GM23248 (cell line): ENCODE measurements around the gene AMN1. TPM values are rescaled to one million over a fixed set of nuclear protein-coding genes. Genes with fewer than 3 reads are reported as not detected.
"Not testable (repeated sequence)": the region's sequence is repeated elsewhere in the genome, so short reads cannot be mapped to it uniquely, and the experiment has no call there.

Experiments used
- DNase-seq: peaks from one replicate; pipeline ENCODE4 v3.0.0-alpha.2; 2015
- H2AFZ ChIP-seq: fragments of 200-600 bp; sonication (generic); 2 replicates; pipeline ENCODE4 v1.6.1; 2016; ENCODE audit warnings: antibody characterized with exemption
- H3F3A ChIP-seq: fragments of 200-600 bp; sonication (generic); 2 replicates; pipeline ENCODE4 v1.6.1; 2016; ENCODE audit warnings: mild to moderate bottlenecking, antibody characterized with exemption, mixed run types; ENCODE audit not compliant: insufficient read depth
- H3K27ac ChIP-seq: fragments of 200-600 bp; sonication (generic); 2 replicates; pipeline ENCODE4 v1.5.1; 2016; ENCODE audit warnings: mild to moderate bottlenecking
- H3K27me3 ChIP-seq: fragments of 200-600 bp; sonication (generic); replicated peaks from 2 replicates; pipeline ENCODE4 v1.6.1; 2016; ENCODE audit warnings: mild to moderate bottlenecking; ENCODE audit not compliant: insufficient read depth
- H3K36me3 ChIP-seq: fragments of 200-600 bp; sonication (generic); 2 replicates; pipeline ENCODE4 v1.6.1; 2016; ENCODE audit warnings: low read depth, mild to moderate bottlenecking
- H3K4me1 ChIP-seq: fragments of 200-600 bp; sonication (generic); 2 replicates; pipeline ENCODE4 v1.6.1; 2016; ENCODE audit warnings: mild to moderate bottlenecking; ENCODE audit not compliant: insufficient read depth
- H3K4me2 ChIP-seq: fragments of 200-600 bp; sonication (generic); one replicate; pipeline ENCODE4 v1.6.1; 2016; ENCODE audit warnings: mild to moderate bottlenecking; ENCODE audit not compliant: unreplicated experiment
- H3K4me3 ChIP-seq: fragments of 200-600 bp; sonication (generic); 2 replicates; pipeline ENCODE4 v1.5.1; 2016; ENCODE audit warnings: mild to moderate bottlenecking
- H3K79me2 ChIP-seq: fragments of 200-600 bp; sonication (generic); 2 replicates; pipeline ENCODE4 v1.6.1; 2016; ENCODE audit warnings: mild to moderate bottlenecking; ENCODE audit not compliant: insufficient read depth
- H3K9ac ChIP-seq: fragments of 200-600 bp; sonication (generic); 2 replicates; pipeline ENCODE4 v1.6.1; 2016; ENCODE audit warnings: mild to moderate bottlenecking
- H3K9me2 ChIP-seq: fragments of 200-600 bp; sonication (generic); 2 replicates; pipeline ENCODE4 v1.6.1; 2016; ENCODE audit warnings: mixed run types, mild to moderate bottlenecking, moderate library complexity; ENCODE audit not compliant: insufficient read depth
- H3K9me3 ChIP-seq: fragments of 200-600 bp; sonication (generic); one replicate; pipeline ENCODE4 v1.6.1; 2017; ENCODE audit warnings: low read depth
- H4K20me1 ChIP-seq: fragments of 200-600 bp; sonication (generic); 2 replicates; pipeline ENCODE4 v1.6.0; 2016; ENCODE audit not compliant: insufficient read depth
- EZH2 ChIP-seq: fragments of 200-600 bp; sonication (generic); IDR thresholded peaks from 2 replicates; pipeline ENCODE4 v1.6.1; 2018; ENCODE audit warnings: antibody characterized with exemption, mild to moderate bottlenecking; ENCODE audit not compliant: insufficient read depth, poor library complexity, severe bottlenecking
- EZH2phosphoT487 ChIP-seq: fragments of 200-600 bp; sonication (generic); IDR thresholded peaks from 2 replicates; pipeline ENCODE4 v1.6.1; 2018; ENCODE audit warnings: antibody characterized with exemption, moderate library complexity, mild to moderate bottlenecking, low read depth; ENCODE audit not compliant: insufficient read depth
- WGBS, 2 experiments: methylation state at CpG; one replicate each; pipeline ENCODE4 v1.1.6; 2015 to 2017; ENCODE audit warnings: low lambda C conversion rate in 2 of 2, low coverage in 1 of 2; ENCODE audit errors: missing lambda C conversion rate in 2 of 2; 5-methylcytosine and 5-hydroxymethylcytosine counted together
- in situ Hi-C: fragments of 300-500 bp; cut with MboI; formaldehyde crosslinking; loops from 2 replicates; pipeline ENCODE4 v1.15.0; 2020
- polyA plus RNA-seq: library from polyadenylated mRNA; unstranded; fragments of >200 nt; fragmentation: Nextera tagmentation; extraction: Ambion mirVana; gene quantifications from 2 replicates; pipeline ENCODE4 v1.2.1, GENCODE V29; 2016
- total RNA-seq: library from RNA; depleted of rRNA; stranded (reverse); fragments of >200 nt; shearing (Covaris generic); gene quantifications from 2 replicates; pipeline ENCODE4 v1.2.3, GENCODE V29; 2014

Gene AMN1
- total and polyA plus RNA-seq, 2 experiments from 2014 or later, result 5.0 to 5.7 TPM

- no peaks in the 10 kb centered on the region for H3K27me3 ChIP-seq
- no peak for DNase-seq
- H3K4me2 ChIP-seq, result no peak overlapping the region
- no peaks in the 10 kb centered on the region for H3K79me2 ChIP-seq
- no peak overlapping the region for H3K9ac ChIP-seq
- no peaks in the 10 kb centered on the region for H3F3A ChIP-seq
- no peaks in the 10 kb centered on the region for H3K9me3 ChIP-seq
- 63 to 71% methylated on average over 2 of the region's 2 CpGs for WGBS, 2 experiments
- H3K4me3 ChIP-seq, result no peak overlapping the region
- no peaks in the 10 kb centered on the region for H4K20me1 ChIP-seq
- H2AFZ ChIP-seq, result no peak overlapping the region
- H3K27ac ChIP-seq, result no peak overlapping the region
- no peaks in the 10 kb centered on the region for H3K36me3 ChIP-seq
- H3K9me2 ChIP-seq, result no peaks in the 10 kb centered on the region
- TF ChIP-seq EZH2phosphoT487 (no peak), EZH2 (no peak)
- in situ Hi-C loops, result no loop called here
- no peaks in the 10 kb centered on the region for H3K4me1 ChIP-seq
Observed at GRCh38 chr12:31705621-31706020, 23.2 kb downstream of the AMN1 start.

- DNase-seq, result peak; percentile 25
- Histone ChIP-seq H3K9me3 (no peaks in the 10 kb centered on the region), H3K9ac (no peak overlapping the region), H3K36me3 (no peaks in the 10 kb centered on the region), H3K9me2 (no peaks in the 10 kb centered on the region), H3K79me2 (no peaks in the 10 kb centered on the region), H2AFZ (no peak overlapping the region), H3K27me3 (no peaks in the 10 kb centered on the region), H3K4me2 (no peak overlapping the region), H3K4me1 (no peaks in the 10 kb centered on the region), H3F3A (no peaks in the 10 kb centered on the region), H3K27ac (no peak overlapping the region), H3K4me3 (no peak overlapping the region), H4K20me1 (no peaks in the 10 kb centered on the region)
- in situ Hi-C loops, result no loop called here
- TF ChIP-seq EZH2phosphoT487 (no peak), EZH2 (no peak)
Observed at GRCh38 chr12:31702047-31702446, 26.8 kb downstream of the AMN1 start.

- not testable (repeated sequence) for H3F3A ChIP-seq, H3K9me3 ChIP-seq, H3K4me3 ChIP-seq, H3K4me1 ChIP-seq, DNase-seq, H3K27me3 ChIP-seq, H3K9me2 ChIP-seq, H4K20me1 ChIP-seq, H3K36me3 ChIP-seq, H3K4me2 ChIP-seq, H3K79me2 ChIP-seq, H2AFZ ChIP-seq, H3K27ac ChIP-seq, H3K9ac ChIP-seq
- WGBS, 2 experiments, result 77% methylated on average over 3 of the region's 3 CpGs
- in situ Hi-C loops, result loop anchor here (25.0 kb wide), 1 partner anchor 97 kb away; a partner anchor contains a TSS
Observed at GRCh38 chr12:31689921-31690320, 38.9 kb downstream of the AMN1 start.

GRCh38 chr12:31687101-31687527, 41.7 kb downstream of the AMN1 start:
- Histone ChIP-seq H3K4me3 (no peak overlapping the region), H3K9me2 (no peaks in the 10 kb centered on the region), H2AFZ (no peak overlapping the region), H3K4me2 (no peak overlapping the region), H3K4me1 (no peaks in the 10 kb centered on the region), H4K20me1 (no peaks in the 10 kb centered on the region), H3K27me3 (no peaks in the 10 kb centered on the region), H3K36me3 (no peaks in the 10 kb centered on the region), H3K9ac (no peak overlapping the region), H3F3A (no peaks in the 10 kb centered on the region), H3K9me3 (no peaks in the 10 kb centered on the region), H3K79me2 (no peaks in the 10 kb centered on the region), H3K27ac (no peak overlapping the region)
- in situ Hi-C loops, result loop anchor here (25.0 kb wide), 1 partner anchor 100 kb away; a partner anchor contains a TSS
- TF ChIP-seq EZH2, result no peak
- TF ChIP-seq EZH2phosphoT487, result no peak
- WGBS, 2 experiments, result 80 to 92% methylated on average over 3 of the region's 3 CpGs
- no peak for DNase-seq

GRCh38 chr12:31685801-31686200, 43.0 kb downstream of the AMN1 start:
- Histone ChIP-seq H3K4me3 (no peak overlapping the region), H3K9me2 (no peaks in the 10 kb centered on the region), H3K4me2 (no peak overlapping the region), H4K20me1 (no peaks in the 10 kb centered on the region), H3K9ac (no peak overlapping the region), H3K4me1 (no peaks in the 10 kb centered on the region), H3K36me3 (no peaks in the 10 kb centered on the region), H2AFZ (no peak overlapping the region), H3K27me3 (no peaks in the 10 kb centered on the region), H3K9me3 (no peaks in the 10 kb centered on the region), H3K79me2 (no peaks in the 10 kb centered on the region), H3K27ac (no peak overlapping the region), H3F3A (no peaks in the 10 kb centered on the region)
- DNase-seq, result no peak
- in situ Hi-C loops, result loop anchor here (25.0 kb wide), 1 partner anchor 102 kb away; a partner anchor contains a TSS
- WGBS, 2 experiments, result 92 to 97% methylated on average over 2 to 3 of the region's 3 CpGs
- TF ChIP-seq EZH2phosphoT487 (no peak), EZH2 (no peak)
